H9 (cell line): ENCODE results near the gene NRGN. TPM values are rescaled to one million over a fixed set of nuclear protein-coding genes. Genes with fewer than 3 reads are reported as not detected.

Experiments used
- DNase-seq: peaks from one replicate; pipeline ENCODE4 v3.0.0-alpha.2; 2017
- H2AFZ ChIP-seq: one replicate; pipeline ENCODE4 v1.6.1; 2013; ENCODE audit warnings: mild to moderate bottlenecking, low read length, control low read depth, moderate library complexity
- H2AK5ac ChIP-seq: 2 replicates; pipeline ENCODE4 v1.6.1; 2013; ENCODE audit warnings: low read length, control low read depth, mixed read lengths; ENCODE audit not compliant: insufficient read length
- H2BK120ac ChIP-seq: one replicate; pipeline ENCODE4 v1.6.1; 2013; ENCODE audit warnings: low read depth, mild to moderate bottlenecking, low read length, control low read depth, inconsistent platforms; ENCODE audit not compliant: poor library complexity, severe bottlenecking
- H2BK12ac ChIP-seq: 2 replicates; pipeline ENCODE4 v1.6.1; 2013; ENCODE audit warnings: low read length, control low read depth, mixed read lengths, low read depth; ENCODE audit not compliant: insufficient read length
- H2BK15ac ChIP-seq: 2 replicates; pipeline ENCODE4 v1.6.1; 2013; ENCODE audit warnings: low read depth, low read length, control low read depth
- H2BK20ac ChIP-seq: one replicate; pipeline ENCODE4 v1.6.1; 2013; ENCODE audit warnings: low read depth, mild to moderate bottlenecking, low read length, control low read depth, inconsistent platforms; ENCODE audit not compliant: poor library complexity, severe bottlenecking
- H2BK5ac ChIP-seq: 2 replicates; pipeline ENCODE4 v1.6.1; 2013; ENCODE audit warnings: low read length, control low read depth, mixed read lengths; ENCODE audit not compliant: insufficient read length
- H3K14ac ChIP-seq: 2 replicates; pipeline ENCODE4 v1.6.1; 2013; ENCODE audit warnings: low read length, control low read depth; ENCODE audit not compliant: insufficient read depth
- H3K18ac ChIP-seq: 2 replicates; pipeline ENCODE4 v1.6.1; 2013; ENCODE audit warnings: low read depth, mild to moderate bottlenecking, mixed read lengths, low read length, control low read depth; ENCODE audit not compliant: insufficient read length
- H3K23ac ChIP-seq: 2 replicates; pipeline ENCODE4 v1.6.1; 2013; ENCODE audit warnings: low read length, control low read depth, mixed read lengths, low read depth; ENCODE audit not compliant: insufficient read length
- H3K23me2 ChIP-seq: 2 replicates; pipeline ENCODE4 v1.6.1; 2013; ENCODE audit warnings: low read depth, mild to moderate bottlenecking, mixed read lengths, low read length, control low read depth; ENCODE audit not compliant: insufficient read length, poor library complexity, severe bottlenecking
- H3K27ac ChIP-seq: 2 replicates; pipeline ENCODE4 v1.5.1; 2013; ENCODE audit warnings: low read length, control low read depth, mixed read lengths, low read depth; ENCODE audit not compliant: insufficient read length
- H3K27me3 ChIP-seq: 2 replicates; pipeline ENCODE4 v1.6.1; 2013; ENCODE audit warnings: low read length, control low read depth, inconsistent platforms; ENCODE audit not compliant: insufficient read depth
- H3K4ac ChIP-seq: 2 replicates; pipeline ENCODE4 v1.6.1; 2013; ENCODE audit warnings: low read depth, mild to moderate bottlenecking, control low read depth, inconsistent platforms, low read length, moderate library complexity
- H3K4me1 ChIP-seq: 2 replicates; pipeline ENCODE4 v1.6.1; 2013; ENCODE audit warnings: low read length, control low read depth, inconsistent platforms; ENCODE audit not compliant: insufficient read depth
- H3K4me2 ChIP-seq: 2 replicates; pipeline ENCODE4 v1.6.1; 2013; ENCODE audit warnings: low read length, control low read depth, mixed read lengths; ENCODE audit not compliant: insufficient read length, insufficient read depth
- H3K56ac ChIP-seq: 2 replicates; pipeline ENCODE4 v1.6.1; 2013; ENCODE audit warnings: low read depth, mild to moderate bottlenecking, mixed read lengths, low read length, control low read depth; ENCODE audit not compliant: insufficient read length
- H3K79me1 ChIP-seq: 2 replicates; pipeline ENCODE4 v1.6.1; 2013; ENCODE audit warnings: low read depth, mild to moderate bottlenecking, moderate library complexity, low read length, control low read depth, inconsistent platforms; ENCODE audit not compliant: insufficient read depth, poor library complexity, severe bottlenecking
- H3K79me2 ChIP-seq: 2 replicates; pipeline ENCODE4 v1.6.1; 2013; ENCODE audit warnings: low read length, control low read depth, inconsistent platforms; ENCODE audit not compliant: insufficient read depth
- H3K9ac ChIP-seq: 2 replicates; pipeline ENCODE4 v1.6.1; 2013; ENCODE audit warnings: low read length, control low read depth, mixed read lengths; ENCODE audit not compliant: insufficient read length; ENCODE audit errors: extremely low read depth
- H3K9me3 ChIP-seq: one replicate; pipeline ENCODE4 v1.6.1; 2013; ENCODE audit warnings: low read depth, low read length, inconsistent platforms; ENCODE audit not compliant: control insufficient read depth
- H3T11ph ChIP-seq: one replicate; pipeline ENCODE4 v1.6.1; 2013; ENCODE audit warnings: mild to moderate bottlenecking, low read length, control low read depth, inconsistent platforms
- H4K20me1 ChIP-seq: one replicate; pipeline ENCODE4 v1.6.1; 2013; ENCODE audit not compliant: control insufficient read depth, insufficient read length, insufficient read depth
- H4K5ac ChIP-seq: 2 replicates; pipeline ENCODE4 v1.6.1; 2013; ENCODE audit warnings: low read depth, mild to moderate bottlenecking, mixed read lengths, low read length, control low read depth; ENCODE audit not compliant: insufficient read length
- H4K8ac ChIP-seq: replicated peaks from 2 replicates; pipeline ENCODE4 v1.6.1; 2013; ENCODE audit warnings: low read length, control low read depth, mixed read lengths, low read depth; ENCODE audit not compliant: insufficient read length
- H4K91ac ChIP-seq: 2 replicates; pipeline ENCODE4 v1.6.1; 2013; ENCODE audit warnings: low read depth, mild to moderate bottlenecking, moderate library complexity, mixed read lengths, low read length, control low read depth; ENCODE audit not compliant: insufficient read length
- H3K27ac Mint-ChIP-seq, 3 experiments: 2 replicates in 2 of 3; 3 replicates in 1 of 3; pipeline ENCODE4 v1.8.0; 2020 to 2021; ENCODE audit warnings: mixed read lengths in 3 of 3, mild to moderate bottlenecking in 1 of 3, moderate library complexity in 1 of 3
- H3K27me3 Mint-ChIP-seq: 2 replicates; pipeline ENCODE4 v1.8.0; 2021; ENCODE audit warnings: low read depth, mild to moderate bottlenecking, moderate library complexity, mixed read lengths
- H3K36me3 Mint-ChIP-seq, 3 experiments: 2 replicates in 2 of 3; 3 replicates in 1 of 3; pipeline ENCODE4 v1.8.0; 2020 to 2021; ENCODE audit warnings: low read depth in 3 of 3, mixed read lengths in 3 of 3; ENCODE audit not compliant: insufficient read depth in 1 of 3
- H3K4me1 Mint-ChIP-seq, 2 experiments: 2 replicates each; pipeline ENCODE4 v1.8.0; 2020; ENCODE audit warnings: mixed read lengths in 2 of 2
- H3K4me3 Mint-ChIP-seq, 2 experiments: 2 replicates in 1 of 2; 3 replicates in 1 of 2; pipeline ENCODE4 v1.8.0; 2020 to 2021; ENCODE audit warnings: mild to moderate bottlenecking in 2 of 2, mixed read lengths in 2 of 2, moderate library complexity in 1 of 2
- H3K9me3 Mint-ChIP-seq, 2 experiments: 2 replicates in 1 of 2; 3 replicates in 1 of 2; pipeline ENCODE4 v1.8.0; 2020; ENCODE audit warnings: mild to moderate bottlenecking in 2 of 2, mixed read lengths in 2 of 2, moderate library complexity in 1 of 2
- CTCF ChIP-seq: fragments of 200-600 bp; sonication (generic); conservative IDR thresholded peaks from 3 replicates; pipeline ENCODE4 v1.8.0; 2021; ENCODE audit warnings: antibody characterized with exemption, mild to moderate bottlenecking
- WGBS: extraction: QIAGEN DNeasy Blood & Tissue Kit; methylation state at CpG from one replicate; pipeline ENCODE4 v1.1.7; 2013; ENCODE audit warnings: missing lambda C conversion rate, low lambda C conversion rate, mixed read lengths; ENCODE audit not compliant: insufficient read length; ENCODE audit errors: extremely low coverage; 5-methylcytosine and 5-hydroxymethylcytosine counted together
- total RNA-seq: library from RNA; stranded (reverse); gene quantifications from 2 replicates; pipeline ENCODE4 v1.2.1, GENCODE V29; 2021

NRGN gene
- total RNA-seq, 1 experiment from 2014 or later = 6.4 TPM

GRCh38 chr11:124728134-124728533 is 11.6 kb upstream of the NRGN start:
- Mint-ChIP-seq H3K36me3 (no peaks in the 10 kb centered on the region), H3K4me3 (no peak overlapping the region), H3K27ac (no peak overlapping the region), H3K27me3 (peaks cover 34% of the 10 kb centered on the region), H3K9me3 (no peaks in the 10 kb centered on the region; a peak in 1 of 5 replicates), H3K4me1 (peaks cover 30 to 34% of the 10 kb centered on the region in 2 experiments)
- Histone ChIP-seq H3K23ac (no peak overlapping the region), H3K18ac (no peak overlapping the region), H3K9me3 (no peaks in the 10 kb centered on the region), H2AK5ac (no peak overlapping the region), H2BK20ac (no peak overlapping the region), H3K79me2 (no peaks in the 10 kb centered on the region), H3K4me1 (peaks cover 11% of the 10 kb centered on the region), H3K23me2 (no peaks in the 10 kb centered on the region), H2BK12ac (no peak overlapping the region), H2AFZ (no peak overlapping the region), H4K20me1 (no peaks in the 10 kb centered on the region), H4K8ac (no peak overlapping the region), H3K79me1 (no peaks in the 10 kb centered on the region), H3T11ph (no peak overlapping the region), H3K9ac (no peak overlapping the region), H2BK5ac (no peak overlapping the region), H2BK15ac (no peak overlapping the region), H3K27me3 (no peaks in the 10 kb centered on the region; the same call in 1 of the 2 replicates), H3K4me2 (no peak overlapping the region), H2BK120ac (no peak overlapping the region), H3K14ac (no peak overlapping the region), H3K56ac (no peak overlapping the region), H4K5ac (no peak overlapping the region), H3K27ac (no peak overlapping the region), H3K4ac (no peak overlapping the region), H4K91ac (no peak overlapping the region)
- no peak for DNase-seq
- no peak for TF ChIP-seq CTCF
- WGBS = no CpG with 5 or more reads among the region's 2 CpGs
